GM12878 (cell line): ENCODE data around the gene LRRC7. TPM values are rescaled to one million over a fixed set of nuclear protein-coding genes. Genes with fewer than 3 reads are reported as not detected.

ENCODE experiments used
- ATAC-seq: fragments of 200-7000 bp; cut with Tn5 transposase; 3 replicates; pipeline ENCODE4 v1.9.1; 2020; ENCODE audit warnings: mild to moderate bottlenecking, moderate library complexity
- BruUV-seq: library from RNA; stranded (reverse); fragments of 400-500 nt; replicated peaks from 2 replicates; lab custom pipeline; 2021; lab: Mats Ljungman, UMichigan
- CTCF ChIA-PET: fragments of 300-600 bp; sonication (Branson Sonifier 250); formaldehyde crosslinking; extraction: SDS; loops from one replicate; lab custom pipeline; 2021; ENCODE audit warnings: inconsistent platforms; lab: Yijun Ruan, JAX
- POLR2A ChIA-PET: fragments of 350-600 bp; formaldehyde crosslinking; extraction: SDS; loops from one replicate; lab custom pipeline; 2021; ENCODE audit warnings: inconsistent platforms; lab: Charles Lee
- RAD21 ChIA-PET: fragments of 300-600 bp; sonication (Branson Sonifier 250); formaldehyde crosslinking; loops from one replicate; lab custom pipeline; 2023; ENCODE audit warnings: antibody characterized with exemption; ENCODE audit not compliant: unreplicated experiment; lab: Charles Lee
- SMC1A ChIA-PET: fragments of 300-600 bp; sonication (Branson Sonifier 250); formaldehyde crosslinking; loops from one replicate; lab custom pipeline; 2023; ENCODE audit not compliant: unreplicated experiment, uncharacterized antibody; lab: Charles Lee
- DNase-seq: peaks from one replicate; pipeline ENCODE4 v3.0.0-alpha.2; 2011; ENCODE audit warnings: low read depth, low spot score
- FAIRE-seq: peaks from 3 replicates; lab custom pipeline; 2011; peaks lifted over from hg19 to GRCh38; lab: Jason Lieb, UNC
- H2AFZ ChIP-seq: 2 replicates; pipeline ENCODE4 v1.6.0; 2011; ENCODE audit warnings: low read depth, low read length, control low read depth; ENCODE audit not compliant: control insufficient read depth
- H3K27ac ChIP-seq: 2 replicates; pipeline ENCODE4 v1.5.1; 2011; ENCODE audit warnings: control low read depth; ENCODE audit not compliant: control insufficient read depth, insufficient read depth
- H3K27me3 ChIP-seq, 2 experiments: replicated peaks in 1 of 2; 2 replicates each; pipeline versions ENCODE4 v1.6.0 to v1.6.1; 2011; ENCODE audit warnings: low read length in 1 of 2; ENCODE audit not compliant: control insufficient read depth in 2 of 2, insufficient read depth in 2 of 2
- H3K36me3 ChIP-seq, 2 experiments: 2 replicates each; pipeline ENCODE4 v1.5.1; 2011; ENCODE audit warnings: low read length in 1 of 2; ENCODE audit not compliant: control insufficient read depth in 2 of 2, insufficient read depth in 2 of 2
- H3K4me1 ChIP-seq: 2 replicates; pipeline ENCODE4 v1.6.1; 2011; ENCODE audit warnings: mild to moderate bottlenecking, low read length, moderate library complexity, mixed read lengths; ENCODE audit not compliant: control insufficient read depth, insufficient read depth
- H3K4me2 ChIP-seq: 2 replicates; pipeline ENCODE4 v1.6.0; 2011; ENCODE audit warnings: control low read depth; ENCODE audit not compliant: control insufficient read depth, insufficient read depth
- H3K4me3 ChIP-seq: fragments of 200-600 bp; sonication (generic); 2 replicates; pipeline ENCODE4 v1.5.1; 2016
- H3K79me2 ChIP-seq: 2 replicates; pipeline ENCODE4 v1.6.0; 2011; ENCODE audit warnings: low read length; ENCODE audit not compliant: control insufficient read depth, insufficient read depth
- H3K9ac ChIP-seq: 2 replicates; pipeline ENCODE4 v1.8.0; 2011; ENCODE audit warnings: low read length, control low read depth, mixed read lengths; ENCODE audit not compliant: control insufficient read depth, insufficient read depth
- H3K9me3 ChIP-seq: replicated peaks from 3 replicates; pipeline ENCODE4 v1.5.1; 2011; ENCODE audit warnings: mild to moderate bottlenecking, low read length; ENCODE audit not compliant: control insufficient read depth, insufficient read depth
- H4K20me1 ChIP-seq: 2 replicates; pipeline ENCODE4 v1.6.0; 2011; ENCODE audit not compliant: control insufficient read depth, insufficient read depth
- BHLHE40 ChIP-seq, 2 experiments: fragments of 450-650 bp in 1 of 2; IDR thresholded peaks; 2 replicates each; pipeline ENCODE4 v1.6.1; 2011 to 2017; ENCODE audit warnings: low read depth in 2 of 2, borderline replicate concordance in 1 of 2, improper control_type of control experiment in 1 of 2, low read length in 1 of 2, mild to moderate bottlenecking in 1 of 2
- BRCA1 ChIP-seq: IDR thresholded peaks from 2 replicates; pipeline ENCODE4 v1.6.1; 2011; ENCODE audit warnings: low read depth, low read length, improper control_type of control experiment
- EGR1 ChIP-seq, 2 experiments: IDR thresholded peaks; 1 replicate in 1 of 2; 2 replicates in 1 of 2; pipeline ENCODE4 v1.6.1; 2011 to 2012; ENCODE audit warnings: low read depth in 2 of 2, low read length in 2 of 2, borderline replicate concordance in 1 of 2, mild to moderate bottlenecking in 1 of 2, moderate library complexity in 1 of 2
- FOXM1 ChIP-seq: IDR thresholded peaks from 2 replicates; pipeline ENCODE4 v1.6.1; 2012; ENCODE audit warnings: low read depth, mild to moderate bottlenecking, inconsistent platforms, low read length, moderate library complexity
- JUND ChIP-seq: IDR thresholded peaks from 2 replicates; pipeline ENCODE4 v1.6.1; 2012; ENCODE audit warnings: low read depth, mild to moderate bottlenecking, low read length, improper control_type of control experiment, moderate library complexity
- KDM1A ChIP-seq: fragments of 200-600 bp; sonication (generic); IDR thresholded peaks from 2 replicates; pipeline ENCODE4 v1.6.1; 2016; ENCODE audit warnings: borderline replicate concordance
- MEF2A ChIP-seq: IDR thresholded peaks from 2 replicates; pipeline ENCODE4 v1.6.1; 2011; ENCODE audit warnings: low read depth, mild to moderate bottlenecking, low read length, moderate library complexity; ENCODE audit not compliant: insufficient read depth
- MLLT1 ChIP-seq: fragments of 450-650 bp; IDR thresholded peaks from 2 replicates; pipeline ENCODE4 v1.6.1; 2016; ENCODE audit warnings: mild to moderate bottlenecking
- MTA3 ChIP-seq: IDR thresholded peaks from 2 replicates; pipeline ENCODE4 v1.6.1; 2012; ENCODE audit warnings: low read length, inconsistent platforms, borderline replicate concordance
- NR2C1 ChIP-seq: fragments of 450-650 bp; IDR thresholded peaks from 2 replicates; pipeline ENCODE4 v1.6.1; 2017; ENCODE audit warnings: antibody characterized with exemption, mild to moderate bottlenecking, moderate library complexity
- PAX5 ChIP-seq: IDR thresholded peaks from 2 replicates; pipeline ENCODE4 v1.6.1; 2011; ENCODE audit warnings: low read depth, low read length, borderline replicate concordance
- PML ChIP-seq: IDR thresholded peaks from 2 replicates; pipeline ENCODE4 v1.6.1; 2012; ENCODE audit warnings: low read length, inconsistent platforms
- POLR2AphosphoS5 ChIP-seq: IDR thresholded peaks from 2 replicates; pipeline ENCODE4 v1.6.1; 2011; ENCODE audit warnings: mild to moderate bottlenecking, low read length, inconsistent platforms
- RAD21 ChIP-seq: IDR thresholded peaks from 2 replicates; pipeline ENCODE4 v1.6.1; 2011; ENCODE audit warnings: mild to moderate bottlenecking, low read depth, low read length, moderate library complexity; ENCODE audit not compliant: insufficient read depth
- RBBP5 ChIP-seq: fragments of 200-600 bp; sonication (generic); conservative IDR thresholded peaks from 2 replicates; pipeline ENCODE4 v1.6.1; 2016
- TBL1XR1 ChIP-seq: IDR thresholded peaks from 2 replicates; pipeline ENCODE4 v1.6.1; 2012; ENCODE audit warnings: low read depth, low read length, improper control_type of control experiment
- ZNF622 ChIP-seq: fragments of 450-650 bp; IDR thresholded peaks from 2 replicates; pipeline ENCODE4 v1.6.1; 2017; ENCODE audit warnings: mild to moderate bottlenecking, inconsistent platforms
- WGBS: methylation state at CpG from one replicate; pipeline ENCODE4 v1.1.6; 2016; ENCODE audit warnings: low lambda C conversion rate; ENCODE audit not compliant: insufficient replicate concordance, insufficient coverage; ENCODE audit errors: missing lambda C conversion rate; 5-methylcytosine and 5-hydroxymethylcytosine counted together
- in situ Hi-C: fragments of 300-500 bp; cut with MboI; formaldehyde crosslinking; loops from 9 replicates; pipeline ENCODE4 v1.14.3; 2018; ENCODE audit warnings: mixed read lengths
- intact Hi-C: fragments of 100-400 bp; cut with micrococcal nuclease; formaldehyde crosslinking; loops from one replicate; pipeline ENCODE4 v1.14.2; 2022; ENCODE audit not compliant: unreplicated experiment
- polyA plus RNA-seq, 11 experiments: library from polyadenylated mRNA; depleted of rRNA in 4 of 11; unstranded in 6 of 11; stranded (reverse) in 5 of 11; fragments of >200 nt; fragmentation: Nextera tagmentation in 4 of 11; fragmentation: Illumina TruSeq in 1 of 11; extraction: Ambion mirVana in 4 of 11; extraction: Trizol in 1 of 11; gene quantifications; 1 replicate in 1 of 11; 2 replicates in 10 of 11; pipeline versions ENCODE4 v1.2.1 to v1.2.3, GENCODE V29; 2011 to 2016; ENCODE audit warnings: inconsistent platforms in 2 of 11, missing spikeins in 2 of 11, low read depth in 1 of 11
- total RNA-seq, 4 experiments: library from RNA; depleted of rRNA in 3 of 4; stranded (reverse); fragments of >200 nt in 3 of 4; fragmentation: Illumina TruSeq in 1 of 4; extraction: Trizol in 1 of 4; gene quantifications; 2 replicates each; pipeline versions ENCODE4 v1.2.1 to v1.2.3, GENCODE V29; 2013 to 2021

LRRC7 gene
- total and polyA plus RNA-seq, 10 of the 15 experiments (the other 5 are each of a cell fraction or from before 2014, with no cell fraction given), result 0.05 to 1.4 (median 0.24) TPM; not detected in 5

- POLR2A ChIA-PET, result no interaction called here
- in situ Hi-C loops, result no loop called here
Observed at GRCh38 chr1:69776555-69776954, 208.8 kb downstream of the LRRC7 start.

More at GRCh38 chr1:69776555-69776954, 208.8 kb downstream of the LRRC7 start:
- ChIA-PET SMC1A (no interaction called here), RAD21 (no interaction called here), CTCF (no interaction called here)
- no peak overlapping the region for H3K9ac ChIP-seq
- H3K4me3 ChIP-seq, result no peak overlapping the region
- no peaks in the 10 kb centered on the region for H3K4me1 ChIP-seq
- H3K36me3 ChIP-seq, result no peaks in the 10 kb centered on the region
- H3K9me3 ChIP-seq, result no peaks in the 10 kb centered on the region
- intact Hi-C loops, result no loop called here
- no peaks in the 10 kb centered on the region for H3K27me3 ChIP-seq
- FAIRE-seq (no peak), DNase-seq (no peak), ATAC-seq (no peak)
- no TSS peak for BruUV-seq
- no peak overlapping the region for H3K4me2 ChIP-seq
- H3K79me2 ChIP-seq, result no peaks in the 10 kb centered on the region
- 0% methylated on average over 1 of the region's 1 CpG for WGBS
- no peaks in the 10 kb centered on the region for H4K20me1 ChIP-seq
- H2AFZ ChIP-seq, result no peak overlapping the region
- TF ChIP-seq BRCA1 (no peak), MLLT1 (no peak), BHLHE40 (IDR thresholded peaks at IDR 0.05; ENCODE audit: borderline replicate concordance in 1 of 2, low read depth in 2 of 2, low read length in 1 of 2) (no peak), MTA3 (no peak), KDM1A (no peak), MEF2A (no peak), ZNF622 (no peak), EGR1 (IDR thresholded peaks at IDR 0.05; ENCODE audit: borderline replicate concordance in 1 of 2, low read depth in 2 of 2, low read length in 2 of 2) (no peak), NR2C1 (no peak), RBBP5 (no peak), FOXM1 (no peak), RAD21 (no peak), JUND (no peak), PAX5 (no peak), TBL1XR1 (no peak), POLR2AphosphoS5 (no peak), PML (no peak)
- H3K27ac ChIP-seq, result no peak overlapping the region
